ENCODE results near the gene TRIM16. TPM values are rescaled to one million over a fixed set of nuclear protein-coding genes. Genes with fewer than 3 reads are reported as not detected.
A peak's percentile ranks its signal among the peaks of the same experiment; 100 is the strongest.
"Not testable (repeated sequence)": the region's sequence is repeated elsewhere in the genome, so short reads cannot be mapped to it uniquely, and the experiment has no call there.

The TRIM16 gene
- total and polyA plus RNA-seq, 2 of the 13 experiments (the other 11 are each of a cell fraction or from before 2014, with no cell fraction given): 12.3 to 23.4 TPM

GRCh38 chr17:15699413-15699924, 15.4 kb upstream of the TRIM16 start, which contains the start of gene ZNF286A (continued):
- TF ChIP-seq UBTF (CRISPR knock-in tag; IDR thresholded peaks at IDR 0.05) (0 out of 2 replicates have a peak, but pooled peaks have one; percentile 20), MAZ (IDR thresholded peaks at IDR 0.05; ENCODE audit: borderline replicate concordance, low read depth, low read length) (peak; percentile 67; the same call in 1 of the 2 replicates), GMEB1 (CRISPR knock-in tag; IDR thresholded peaks at IDR 0.05; ENCODE audit: borderline replicate concordance) (peak; percentile 76; the same call in 1 of the 2 replicates), PRDM15 (CRISPR knock-in tag; IDR thresholded peaks at IDR 0.05) (peak; percentile 76; the same call in 1 of the 2 replicates), TFAP4 (IDR thresholded peaks at IDR 0.05; ENCODE audit: borderline replicate concordance, low read depth) (peak; percentile 60; the same call in 1 of the 2 replicates), TFE3 (CRISPR knock-in tag; IDR thresholded peaks at IDR 0.05) (peak; percentile 65; the same call in 1 of the 2 replicates), IKZF5 (CRISPR knock-in tag; IDR thresholded peaks at IDR 0.05) (peak; percentile 54; the same call in 1 of the 2 replicates), MXI1 (IDR thresholded peaks at IDR 0.05; ENCODE audit: borderline replicate concordance, low read depth, low read length) (peak; percentile 50; the same call in 1 of the 3 replicates), GABPB1 (CRISPR knock-in tag; IDR thresholded peaks at IDR 0.05) (peak; percentile 88), FOSL2 (CRISPR knock-in tag; IDR thresholded peaks at IDR 0.05) (peak; percentile 38; the same call in 1 of the 2 replicates), ZFX (CRISPR knock-in tag; IDR thresholded peaks at IDR 0.05; ENCODE audit: low read depth) (peak; percentile 78)
- TF ChIP-seq MAZ (CRISPR knock-in tag; IDR thresholded peaks at IDR 0.05; ENCODE audit: low read depth): not testable (repeated sequence)
